Loucy (cell line): ENCODE measurements around the gene SYNGR1.

Source experiments
- CTCF ChIP-seq: fragments of 200-600 bp; sonication (generic); conservative IDR thresholded peaks from 2 replicates; pipeline ENCODE4 v1.5.1; 2014; ENCODE audit warnings: mild to moderate bottlenecking, antibody characterized with exemption, low read length
- EZH2phosphoT487 ChIP-seq: fragments of 200-600 bp; IDR thresholded peaks from 2 replicates; pipeline ENCODE4 v1.6.1; 2018; ENCODE audit warnings: antibody characterized with exemption, mild to moderate bottlenecking, moderate library complexity, borderline replicate concordance

GRCh38 chr22:39309364-39309861, 40.4 kb upstream of the SYNGR1 start:
- TF ChIP-seq EZH2phosphoT487 (no peak), CTCF (peak; percentile 23; the same call in 1 of the 2 replicates)
